Fibroblast of lung (primary cell): ENCODE data around the gene TTC9C.

Experiments used
- CTCF ChIP-seq, 2 donors: IDR thresholded peaks in 1 of 2; conservative IDR thresholded peaks in 1 of 2; 1 replicate in 1 of 2; 2 replicates in 1 of 2; pipeline ENCODE4 v1.5.1; 2011 to 2012; ENCODE audit warnings: low read length in 2 of 2, control low read depth in 1 of 2, inconsistent platforms in 1 of 2, low read depth in 1 of 2, mild to moderate bottlenecking in 1 of 2
- EZH2 ChIP-seq: IDR thresholded peaks from 2 replicates; pipeline ENCODE4 v1.5.1; 2012; ENCODE audit warnings: low read length, control low read depth, mild to moderate bottlenecking; ENCODE audit errors: missing control alignments

GRCh38 chr11:62770778-62771143, 42.5 kb downstream of the TTC9C start:
- TF ChIP-seq CTCF (conservative IDR thresholded peaks at IDR 0.05 in 1 of 2, IDR thresholded peaks at IDR 0.05 in 1 of 2; ENCODE audit: low read depth in 1 of 2, low read length in 2 of 2) (no peak), EZH2 (no peak)
